Lung (tissue), 12 donors: ENCODE measurements around the gene HPSE2. TPM values are rescaled to one million over a fixed set of nuclear protein-coding genes. Genes with fewer than 3 reads are reported as not detected.

Experiments
- ATAC-seq: fragments of 200-7000 bp; cut with Tn5 transposase; one replicate; pipeline ENCODE4 v1.9.1; 2020; ENCODE audit warnings: moderate number of reproducible peaks; ENCODE audit not compliant: insufficient read depth, low FRiP score
- DNase-seq, 3 donors: peaks; one replicate each; pipeline ENCODE4 v3.0.0-alpha.2; 2013 to 2017
- H3K27ac ChIP-seq, 2 donors: one replicate each; pipeline ENCODE4 v1.5.1; 2013; ENCODE audit warnings: mild to moderate bottlenecking in 2 of 2, moderate library complexity in 2 of 2, control low read depth in 1 of 2, inconsistent platforms in 1 of 2, low read depth in 1 of 2, low read length in 1 of 2
- H3K27me3 ChIP-seq, 3 donors: one replicate each; pipeline ENCODE4 v1.5.1; 2013; ENCODE audit warnings: low read length in 2 of 3; ENCODE audit not compliant: control insufficient read depth in 3 of 3, insufficient read depth in 3 of 3
- H3K36me3 ChIP-seq, 4 donors: one replicate each; pipeline ENCODE4 v1.5.1; 2013; ENCODE audit warnings: low read length in 4 of 4, mild to moderate bottlenecking in 1 of 4, moderate library complexity in 1 of 4; ENCODE audit not compliant: control insufficient read depth in 4 of 4, insufficient read depth in 4 of 4
- H3K4me1 ChIP-seq, 5 donors: one replicate each; pipeline ENCODE4 v1.5.1; 2013; ENCODE audit warnings: low read length in 5 of 5, mild to moderate bottlenecking in 2 of 5, moderate library complexity in 1 of 5; ENCODE audit not compliant: control insufficient read depth in 5 of 5, insufficient read depth in 5 of 5
- H3K4me3 ChIP-seq: one replicate; pipeline ENCODE4 v1.5.1; 2013; ENCODE audit warnings: mild to moderate bottlenecking, control low read depth, moderate library complexity
- H3K9ac ChIP-seq, 2 donors: one replicate each; pipeline ENCODE4 v1.5.1; 2013; ENCODE audit warnings: low read length in 2 of 2, control low read depth in 1 of 2; ENCODE audit not compliant: insufficient read depth in 1 of 2
- H3K9me3 ChIP-seq, 4 donors: one replicate each; pipeline ENCODE4 v1.5.1; 2013; ENCODE audit warnings: low read length in 3 of 4, mild to moderate bottlenecking in 1 of 4, moderate library complexity in 1 of 4; ENCODE audit not compliant: control insufficient read depth in 4 of 4, insufficient read depth in 3 of 4
- WGBS, 2 donors: extraction: QIAGEN DNeasy Blood & Tissue Kit; methylation state at CpG; one replicate each; pipeline ENCODE4 v1.1.7; 2013; 5-methylcytosine and 5-hydroxymethylcytosine counted together
- polyA plus RNA-seq, 2 donors: library from polyadenylated mRNA; stranded (reverse); fragments of 200-250 nt; gene quantifications; one replicate each; pipeline ENCODE4 v1.2.1, GENCODE V29; 2013
- total RNA-seq, 2 donors: library from RNA; depleted of rRNA in 1 of 2; stranded (reverse); fragments of >200 nt in 1 of 2; gene quantifications; one replicate each; pipeline ENCODE4 v1.2.1, GENCODE V29; 2014 to 2021
- TF ChIP-seq, protein P1 (sequence below): IDR thresholded peaks from 2 replicates; pipeline ENCODE4 v1.5.1; 2012; ENCODE audit warnings: mild to moderate bottlenecking; ENCODE audit errors: control extremely low read depth, extremely low read depth
- donor health status: control.
- donor health status: control.
- donor health status: Bipolar disorder and iron deficiency.
- donor health status: healthy.
- donor health status: DM: yes; HTN: yes; CAD: no.

HPSE2 gene
- total and polyA plus RNA-seq, 4 donors = 0.32 to 47.3 (median 1.9) TPM

- DNase-seq (peak; percentile 96 to 98 (median 97)), ATAC-seq (peak; percentile 83)
- no peaks in the 10 kb centered on the region for H3K9me3 ChIP-seq
- H3K4me3 ChIP-seq = peak within 1 kb of the TSS; percentile 55
- H3K27ac ChIP-seq = peak within 1 kb of the TSS; percentile 39 to 88
- H3K9ac ChIP-seq = peak within 1 kb of the TSS; percentile 74 to 86
- peaks cover 4 to 43% (median 18%) of the 10 kb centered on the region in 5 donors for H3K4me1 ChIP-seq
- TF ChIP-seq, protein P1, sequence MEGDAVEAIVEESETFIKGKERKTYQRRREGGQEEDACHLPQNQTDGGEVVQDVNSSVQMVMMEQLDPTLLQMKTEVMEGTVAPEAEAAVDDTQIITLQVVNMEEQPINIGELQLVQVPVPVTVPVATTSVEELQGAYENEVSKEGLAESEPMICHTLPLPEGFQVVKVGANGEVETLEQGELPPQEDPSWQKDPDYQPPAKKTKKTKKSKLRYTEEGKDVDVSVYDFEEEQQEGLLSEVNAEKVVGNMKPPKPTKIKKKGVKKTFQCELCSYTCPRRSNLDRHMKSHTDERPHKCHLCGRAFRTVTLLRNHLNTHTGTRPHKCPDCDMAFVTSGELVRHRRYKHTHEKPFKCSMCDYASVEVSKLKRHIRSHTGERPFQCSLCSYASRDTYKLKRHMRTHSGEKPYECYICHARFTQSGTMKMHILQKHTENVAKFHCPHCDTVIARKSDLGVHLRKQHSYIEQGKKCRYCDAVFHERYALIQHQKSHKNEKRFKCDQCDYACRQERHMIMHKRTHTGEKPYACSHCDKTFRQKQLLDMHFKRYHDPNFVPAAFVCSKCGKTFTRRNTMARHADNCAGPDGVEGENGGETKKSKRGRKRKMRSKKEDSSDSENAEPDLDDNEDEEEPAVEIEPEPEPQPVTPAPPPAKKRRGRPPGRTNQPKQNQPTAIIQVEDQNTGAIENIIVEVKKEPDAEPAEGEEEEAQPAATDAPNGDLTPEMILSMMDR = no peak
- WGBS, 2 donors = 32 to 37% methylated on average over 25 of the region's 25 CpGs
- H3K36me3 ChIP-seq = peaks cover 0 to 40% (median 14%) of the 10 kb centered on the region in 4 donors
- H3K27me3 ChIP-seq = no peaks in the 10 kb centered on the region
Measured at GRCh38 chr10:98414932-98415730, 820.5 kb downstream of the HPSE2 start, which contains the start of gene PYROXD2. Gene PYROXD2 (minus strand): TSS chr10:98415182. CDS start chr10:98415135, 47 bp downstream.

- TF ChIP-seq, protein P1 = no peak
- Histone ChIP-seq H3K36me3 (peaks cover 0 to 34% (median 12%) of the 10 kb centered on the region in 4 donors), H3K9ac (peak overlapping the region; percentile 74 to 86), H3K9me3 (no peaks in the 10 kb centered on the region), H3K4me1 (peaks cover 4 to 43% (median 18%) of the 10 kb centered on the region in 5 donors), H3K27me3 (no peaks in the 10 kb centered on the region), H3K4me3 (peak overlapping the region; percentile 55), H3K27ac (peak overlapping the region; percentile 39 to 88)
- no peak for DNase-seq
- 39 to 40% methylated on average over 3 of the region's 3 CpGs for WGBS, 2 donors
- peak; percentile 4 for ATAC-seq
Measured at GRCh38 chr10:98414578-98414931, 821.1 kb downstream of the HPSE2 start.

- no peaks in the 10 kb centered on the region for H3K9me3 ChIP-seq
- ATAC-seq (no peak), DNase-seq (peak; percentile 27 to 73 (median 60))
- H3K27me3 ChIP-seq = no peaks in the 10 kb centered on the region
- peaks cover 0 to 10% (median 7%) of the 10 kb centered on the region in 4 donors for H3K36me3 ChIP-seq
- H3K4me1 ChIP-seq = peaks cover 4 to 47% (median 18%) of the 10 kb centered on the region in 5 donors
- peak overlapping the region in 1 of 2 donors; percentile 11 for H3K27ac ChIP-seq
- TF ChIP-seq, protein P1 = no peak
- H3K4me3 ChIP-seq = no peak overlapping the region
- H3K9ac ChIP-seq = no peak overlapping the region
- 78 to 89% methylated on average over 1 of the region's 1 CpG for WGBS, 2 donors
Measured at GRCh38 chr10:98411768-98412167, 823.9 kb downstream of the HPSE2 start.
